ENCODE results near the gene TIAM2.

GRCh38 chr6:155026022-155026705 is 31.0 kb downstream of the TIAM2 start:
- TF ChIP-seq CTCF (IDR thresholded peaks at IDR 0.05) (no peak), POLR2AphosphoS5 (IDR thresholded peaks at IDR 0.05) (no peak)

Measured in upper lobe of left lung (tissue), 4 donors.